ENCODE data around the gene SSH2. TPM values are rescaled to one million over a fixed set of nuclear protein-coding genes. Genes with fewer than 3 reads are reported as not detected.
"Not testable (repeated sequence)": the region's sequence is repeated elsewhere in the genome, so short reads cannot be mapped to it uniquely, and the experiment has no call there.

The SSH2 gene
- total and polyA plus RNA-seq, 2 donors (not counting 1 experiment from before 2014, with no cell fraction given) = 51.5 to 183 TPM

DNA sequence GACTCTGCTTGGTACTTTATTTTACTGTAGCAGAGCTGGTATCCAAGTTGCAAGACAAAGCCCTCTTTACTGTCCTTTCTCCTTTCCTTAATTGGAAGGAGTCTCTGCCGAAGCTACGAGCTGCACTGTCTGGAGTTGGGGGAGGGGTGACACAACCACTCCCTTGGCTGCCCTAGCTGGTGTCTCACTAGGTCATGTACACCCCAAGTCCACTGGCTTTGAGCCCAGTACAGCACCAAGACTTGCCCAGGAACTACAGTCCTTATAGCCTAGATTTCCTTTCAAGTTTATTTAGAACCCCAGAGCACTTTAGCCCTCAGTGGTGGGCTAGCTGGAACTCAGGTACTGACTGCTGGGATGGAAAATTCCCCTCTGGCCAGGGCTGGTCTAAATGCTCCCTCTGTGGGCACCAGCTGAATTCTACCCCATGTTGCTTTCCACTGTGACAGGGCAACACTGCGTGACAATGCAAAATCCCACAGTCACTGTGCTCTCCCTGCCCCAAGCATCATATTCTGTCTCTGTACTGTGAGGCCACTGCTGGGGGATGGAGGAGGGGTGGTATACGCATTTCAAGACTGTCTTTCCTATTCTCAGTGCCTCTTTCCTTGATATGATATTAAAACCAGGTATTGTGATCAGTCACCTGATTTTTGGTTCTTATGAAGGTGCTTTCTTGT is 29.8 kb upstream of the SSH2 start:
- 87% methylated on average over 3 of the region's 4 CpGs for WGBS (ENCODE audit: insufficient coverage)
- H3K27me3 Mint-ChIP-seq = no peaks in the 10 kb centered on the region
- no peak overlapping the region for H3K4me3 ChIP-seq (ENCODE audit: control extremely low read depth in 1 of 5, extremely low read depth in 1 of 5, insufficient read depth in 1 of 5, low read depth in 2 of 5, low read length in 4 of 5)
- ChIA-PET POLR2A (no interaction called here), CTCF (no interaction called here)
- H3K9me3 ChIP-seq (ENCODE audit: control extremely low read depth in 1 of 3, control insufficient read depth in 2 of 3, insufficient read depth in 1 of 3, low read length in 2 of 3) = peaks cover 0 to 5% (median under 1%) of the 10 kb centered on the region in 3 donors
- H3K4me1 ChIP-seq (ENCODE audit: control insufficient read depth in 2 of 2, insufficient read depth in 2 of 2, low read length in 2 of 2) = no peaks in the 10 kb centered on the region
- H3K9me3 Mint-ChIP-seq (ENCODE audit: insufficient read depth) = peaks cover 2% of the 10 kb centered on the region
- ATAC-seq (ENCODE audit: low read depth) (no peak), DNase-seq (no peak)
- H4K20me1 ChIP-seq (ENCODE audit: control insufficient read depth, insufficient read depth, low read length, poor library complexity, severe bottlenecking) = no peaks in the 10 kb centered on the region
- H3K4me1 Mint-ChIP-seq = no peaks in the 10 kb centered on the region
- no peak for TF ChIP-seq EZH2 (IDR thresholded peaks at IDR 0.05; ENCODE audit: borderline replicate concordance, insufficient read depth, low read depth, low read length, poor library complexity, severe bottlenecking)
- TF ChIP-seq, protein P1, sequence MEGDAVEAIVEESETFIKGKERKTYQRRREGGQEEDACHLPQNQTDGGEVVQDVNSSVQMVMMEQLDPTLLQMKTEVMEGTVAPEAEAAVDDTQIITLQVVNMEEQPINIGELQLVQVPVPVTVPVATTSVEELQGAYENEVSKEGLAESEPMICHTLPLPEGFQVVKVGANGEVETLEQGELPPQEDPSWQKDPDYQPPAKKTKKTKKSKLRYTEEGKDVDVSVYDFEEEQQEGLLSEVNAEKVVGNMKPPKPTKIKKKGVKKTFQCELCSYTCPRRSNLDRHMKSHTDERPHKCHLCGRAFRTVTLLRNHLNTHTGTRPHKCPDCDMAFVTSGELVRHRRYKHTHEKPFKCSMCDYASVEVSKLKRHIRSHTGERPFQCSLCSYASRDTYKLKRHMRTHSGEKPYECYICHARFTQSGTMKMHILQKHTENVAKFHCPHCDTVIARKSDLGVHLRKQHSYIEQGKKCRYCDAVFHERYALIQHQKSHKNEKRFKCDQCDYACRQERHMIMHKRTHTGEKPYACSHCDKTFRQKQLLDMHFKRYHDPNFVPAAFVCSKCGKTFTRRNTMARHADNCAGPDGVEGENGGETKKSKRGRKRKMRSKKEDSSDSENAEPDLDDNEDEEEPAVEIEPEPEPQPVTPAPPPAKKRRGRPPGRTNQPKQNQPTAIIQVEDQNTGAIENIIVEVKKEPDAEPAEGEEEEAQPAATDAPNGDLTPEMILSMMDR (IDR thresholded peaks at IDR 0.05) = no peak
- H3K79me2 ChIP-seq (ENCODE audit: control insufficient read depth, insufficient read depth, low read length) = no peaks in the 10 kb centered on the region
- no peak overlapping the region for H2AFZ ChIP-seq (ENCODE audit: insufficient read depth, low read depth, low read length, poor library complexity, severe bottlenecking)
- intact Hi-C loops (cut with micrococcal nuclease) = no loop called here
- H3K4me3 Mint-ChIP-seq = no peak overlapping the region
- no peak overlapping the region for H3K27ac ChIP-seq (ENCODE audit: low read length in 2 of 2)
- no peak overlapping the region for H3K27ac Mint-ChIP-seq
- H3K36me3 ChIP-seq (replicated peaks in 1 of 2; ENCODE audit: control extremely low read depth in 1 of 2, control insufficient read depth in 1 of 2, extremely low read depth in 1 of 2, insufficient read depth in 2 of 2, low read length in 1 of 2) = no peaks in the 10 kb centered on the region
- H3K27me3 ChIP-seq (replicated peaks in 1 of 4; ENCODE audit: control extremely low read depth in 1 of 4, control insufficient read depth in 3 of 4, insufficient read depth in 4 of 4, low read length in 3 of 4) = no peaks in the 10 kb centered on the region
- H3K9ac ChIP-seq (ENCODE audit: low read length) = no peak overlapping the region
- H3K4me2 ChIP-seq (replicated peaks; ENCODE audit: low read depth, low read length, poor library complexity, severe bottlenecking) = no peak overlapping the region

DNA sequence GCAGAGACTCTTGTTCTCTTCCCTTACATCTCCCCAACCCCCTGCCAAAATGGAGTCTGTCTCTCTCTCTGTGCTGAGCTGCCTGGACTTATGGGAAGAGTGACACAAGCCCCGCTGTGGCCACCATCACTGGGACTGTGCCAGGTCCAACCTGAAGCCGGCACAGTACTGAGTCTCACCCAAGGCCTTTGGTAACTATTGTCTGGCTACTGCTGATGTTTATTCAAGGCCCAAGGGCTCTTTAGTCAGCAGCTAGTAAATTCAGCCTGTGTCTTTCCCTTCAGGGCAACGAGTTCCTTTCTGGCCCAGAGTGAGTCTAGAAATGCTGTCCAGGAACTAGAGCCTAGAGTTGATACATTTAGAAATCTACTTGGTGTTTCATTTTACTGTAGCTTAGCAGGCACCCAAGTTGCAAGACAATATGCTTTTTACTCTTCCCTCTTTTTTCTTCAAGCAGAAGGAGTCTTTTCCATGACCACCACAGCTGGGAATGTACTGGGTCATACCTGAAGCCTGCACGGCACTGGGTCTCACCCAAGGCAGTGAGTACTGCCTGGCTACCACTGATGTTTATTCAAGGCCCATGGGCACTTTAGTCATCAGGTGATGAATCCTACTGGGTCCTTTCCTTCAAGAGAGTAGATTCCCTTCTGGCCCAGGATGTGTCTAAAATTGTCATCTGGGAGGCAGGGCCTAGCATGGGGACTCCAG is 29.1 kb upstream of the SSH2 start:
- Mint-ChIP-seq H3K27ac (no peak overlapping the region), H3K9me3 (ENCODE audit: insufficient read depth) (peaks cover 2% of the 10 kb centered on the region), H3K4me3 (no peak overlapping the region), H3K27me3 (no peaks in the 10 kb centered on the region), H3K4me1 (no peaks in the 10 kb centered on the region)
- POLR2A ChIA-PET = no interaction called here
- H4K20me1 ChIP-seq (ENCODE audit: control insufficient read depth, insufficient read depth, low read length, poor library complexity, severe bottlenecking) = no peaks in the 10 kb centered on the region
- H3K36me3 ChIP-seq (replicated peaks in 1 of 2; ENCODE audit: control extremely low read depth in 1 of 2, control insufficient read depth in 1 of 2, extremely low read depth in 1 of 2, insufficient read depth in 2 of 2, low read length in 1 of 2) = no peaks in the 10 kb centered on the region
- H3K4me1 ChIP-seq (ENCODE audit: control insufficient read depth in 2 of 2, insufficient read depth in 2 of 2, low read length in 2 of 2) = no peaks in the 10 kb centered on the region
- TF ChIP-seq, protein P1 (IDR thresholded peaks at IDR 0.05) = no peak
- no peak for TF ChIP-seq EZH2 (IDR thresholded peaks at IDR 0.05; ENCODE audit: borderline replicate concordance, insufficient read depth, low read depth, low read length, poor library complexity, severe bottlenecking)
- H3K9ac ChIP-seq (ENCODE audit: low read length) = no peak overlapping the region
- CTCF ChIA-PET = interaction anchor here (1.4 kb wide), 1 partner anchor 152 kb away, joined by 5 read pairs; no protein-coding TSS in a partner anchor
- H3K79me2 ChIP-seq (ENCODE audit: control insufficient read depth, insufficient read depth, low read length) = no peaks in the 10 kb centered on the region
- intact Hi-C loops (cut with micrococcal nuclease) = no loop called here
- H3K4me3 ChIP-seq (ENCODE audit: control extremely low read depth in 1 of 5, extremely low read depth in 1 of 5, insufficient read depth in 1 of 5, low read depth in 2 of 5, low read length in 4 of 5) = no peak overlapping the region
- H3K9me3 ChIP-seq (ENCODE audit: control extremely low read depth in 1 of 3, control insufficient read depth in 2 of 3, insufficient read depth in 1 of 3, low read length in 2 of 3) = peaks cover 0 to 12% (median 7%) of the 10 kb centered on the region in 3 donors
- H3K4me2 ChIP-seq (replicated peaks; ENCODE audit: low read depth, low read length, poor library complexity, severe bottlenecking) = no peak overlapping the region
- WGBS (ENCODE audit: insufficient coverage) = 96% methylated on average over 3 of the region's 4 CpGs
- no peak for DNase-seq
- no peak for ATAC-seq (ENCODE audit: low read depth)
- H3K27ac ChIP-seq (ENCODE audit: low read length in 2 of 2) = no peak overlapping the region
- H2AFZ ChIP-seq (ENCODE audit: insufficient read depth, low read depth, low read length, poor library complexity, severe bottlenecking) = no peak overlapping the region
- no peaks in the 10 kb centered on the region for H3K27me3 ChIP-seq (replicated peaks in 1 of 4; ENCODE audit: control extremely low read depth in 1 of 4, control insufficient read depth in 3 of 4, insufficient read depth in 4 of 4, low read length in 3 of 4)

DNA sequence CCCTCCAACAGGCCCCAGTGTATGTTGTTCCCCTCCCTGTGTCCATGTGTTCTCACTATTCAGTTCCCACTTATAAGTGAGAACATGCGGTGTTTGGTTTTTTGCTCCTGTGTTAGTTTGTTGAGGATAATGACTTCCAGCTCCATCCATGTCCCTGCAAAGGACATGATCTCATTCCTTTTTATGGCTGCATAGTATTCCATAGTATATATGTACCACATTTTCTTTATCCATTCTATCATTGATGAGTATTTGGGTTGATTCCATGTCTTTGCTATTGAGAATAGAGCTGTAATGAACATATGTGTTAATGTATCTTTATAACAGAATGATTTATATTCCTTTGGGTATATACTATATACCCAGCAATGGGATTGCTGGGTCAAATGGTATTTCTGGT is 27.5 kb upstream of the SSH2 start:
- H3K9ac ChIP-seq (ENCODE audit: low read length); H3K4me3 Mint-ChIP-seq; H3K9me3 Mint-ChIP-seq (ENCODE audit: insufficient read depth); H3K4me2 ChIP-seq (replicated peaks; ENCODE audit: low read depth, low read length, poor library complexity, severe bottlenecking); ATAC-seq (ENCODE audit: low read depth); H3K36me3 ChIP-seq (replicated peaks in 1 of 2; ENCODE audit: control extremely low read depth in 1 of 2, control insufficient read depth in 1 of 2, extremely low read depth in 1 of 2, insufficient read depth in 2 of 2, low read length in 1 of 2); POLR2A ChIA-PET; H3K27me3 ChIP-seq (replicated peaks in 1 of 4; ENCODE audit: control extremely low read depth in 1 of 4, control insufficient read depth in 3 of 4, insufficient read depth in 4 of 4, low read length in 3 of 4); intact Hi-C loops (cut with micrococcal nuclease); H3K4me1 Mint-ChIP-seq; DNase-seq; H4K20me1 ChIP-seq (ENCODE audit: control insufficient read depth, insufficient read depth, low read length, poor library complexity, severe bottlenecking); H3K4me3 ChIP-seq (ENCODE audit: control extremely low read depth in 1 of 5, extremely low read depth in 1 of 5, insufficient read depth in 1 of 5, low read depth in 2 of 5, low read length in 4 of 5); H3K27me3 Mint-ChIP-seq; H3K79me2 ChIP-seq (ENCODE audit: control insufficient read depth, insufficient read depth, low read length); H3K27ac Mint-ChIP-seq; H2AFZ ChIP-seq (ENCODE audit: insufficient read depth, low read depth, low read length, poor library complexity, severe bottlenecking); H3K27ac ChIP-seq (ENCODE audit: low read length in 2 of 2); H3K4me1 ChIP-seq (ENCODE audit: control insufficient read depth in 2 of 2, insufficient read depth in 2 of 2, low read length in 2 of 2): not testable (repeated sequence)
- no CpG with 5 or more reads among the region's 1 CpG for WGBS (ENCODE audit: insufficient coverage)
- CTCF ChIA-PET = interaction anchor here (0.8 to 1.4 kb wide), 2 partner anchors 9 to 150 kb away, joined by 3 to 5 read pairs; no protein-coding TSS in a partner anchor
- H3K9me3 ChIP-seq (ENCODE audit: control extremely low read depth in 1 of 3, control insufficient read depth in 2 of 3, insufficient read depth in 1 of 3, low read length in 2 of 3) = peaks cover 0 to 24% (median 9%) of the 10 kb centered on the region in 3 donors

Data from B cell (primary cell).